Epidermal melanocyte (primary cell): ENCODE results near the gene DNAH1.
"Not testable (repeated sequence)": the region's sequence is repeated elsewhere in the genome, so short reads cannot be mapped to it uniquely, and the experiment has no call there.

Experiments used
- DNase-seq: peaks from one replicate; pipeline ENCODE4 v3.0.0; 2011; ENCODE audit warnings: low spot score; ENCODE audit not compliant: insufficient read length

The DNAH1 gene

GRCh38 chr3:52315977-52316764 lies at the start of gene DNAH1:
Gene DNAH1, plus strand, starts transcription at chr3:52316319. Its CDS starts 6,124 bp downstream, at chr3:52322443.
- DNase-seq, result no peak

GRCh38 chr3:52268036-52268435 lies 48.1 kb upstream of the DNAH1 start:
- no peak for DNase-seq

GRCh38 chr3:52269776-52270175 lies 46.3 kb upstream of the DNAH1 start:
- no peak for DNase-seq

GRCh38 chr3:52270252-52270754 lies 45.8 kb upstream of the DNAH1 start:
- no peak for DNase-seq

GRCh38 chr3:52272172-52272571 lies 43.9 kb upstream of the DNAH1 start:
- not testable (repeated sequence) for DNase-seq

- no peak for DNase-seq
Measured at GRCh38 chr3:52272831-52273230, 43.3 kb upstream of the DNAH1 start.

GRCh38 chr3:52274781-52275180 lies 41.3 kb upstream of the DNAH1 start:
- DNase-seq, result not testable (repeated sequence)

- no peak for DNase-seq
Measured at GRCh38 chr3:52277071-52277964, 38.8 kb upstream of the DNAH1 start.

- DNase-seq, result no peak
Measured at GRCh38 chr3:52277972-52278509, 38.1 kb upstream of the DNAH1 start.

GRCh38 chr3:52278510-52279069 lies 37.5 kb upstream of the DNAH1 start, which contains the start of gene WDR82:
Gene WDR82, minus strand, starts transcription at chr3:52278649. Its CDS starts 288 bp downstream, at chr3:52278361.
- peak; percentile 84 for DNase-seq

- DNase-seq, result no peak
Measured at GRCh38 chr3:52279596-52279995, 36.5 kb upstream of the DNAH1 start.

GRCh38 chr3:52280050-52280461 lies 36.1 kb upstream of the DNAH1 start:
- DNase-seq, result no peak

- no peak for DNase-seq
Measured at GRCh38 chr3:52281981-52282801, 33.9 kb upstream of the DNAH1 start.

GRCh38 chr3:52283306-52283705 lies 32.8 kb upstream of the DNAH1 start:
- DNase-seq, result no peak

GRCh38 chr3:52284051-52284450 lies 32.1 kb upstream of the DNAH1 start:
- DNase-seq, result not testable (repeated sequence)

- DNase-seq, result no peak
Measured at GRCh38 chr3:52286777-52287110, 29.4 kb upstream of the DNAH1 start.

- DNase-seq, result no peak
Measured at GRCh38 chr3:52288674-52289073, 27.4 kb upstream of the DNAH1 start.

- no peak for DNase-seq
Measured at GRCh38 chr3:52289338-52289746, 26.8 kb upstream of the DNAH1 start.

- DNase-seq, result no peak
Measured at GRCh38 chr3:52289747-52290595, 26.1 kb upstream of the DNAH1 start.
